ENCODE data around the gene PLIN4. TPM values are rescaled to one million over a fixed set of nuclear protein-coding genes. Genes with fewer than 3 reads are reported as not detected.
"Not testable (repeated sequence)": the region's sequence is repeated elsewhere in the genome, so short reads cannot be mapped to it uniquely, and the experiment has no call there.

PLIN4 gene
- total RNA-seq, 1 donor, result 0.43 TPM

- H3K4me3 ChIP-seq (ENCODE audit: low read depth, low read length), result no peak overlapping the region
- TF ChIP-seq, protein P1, sequence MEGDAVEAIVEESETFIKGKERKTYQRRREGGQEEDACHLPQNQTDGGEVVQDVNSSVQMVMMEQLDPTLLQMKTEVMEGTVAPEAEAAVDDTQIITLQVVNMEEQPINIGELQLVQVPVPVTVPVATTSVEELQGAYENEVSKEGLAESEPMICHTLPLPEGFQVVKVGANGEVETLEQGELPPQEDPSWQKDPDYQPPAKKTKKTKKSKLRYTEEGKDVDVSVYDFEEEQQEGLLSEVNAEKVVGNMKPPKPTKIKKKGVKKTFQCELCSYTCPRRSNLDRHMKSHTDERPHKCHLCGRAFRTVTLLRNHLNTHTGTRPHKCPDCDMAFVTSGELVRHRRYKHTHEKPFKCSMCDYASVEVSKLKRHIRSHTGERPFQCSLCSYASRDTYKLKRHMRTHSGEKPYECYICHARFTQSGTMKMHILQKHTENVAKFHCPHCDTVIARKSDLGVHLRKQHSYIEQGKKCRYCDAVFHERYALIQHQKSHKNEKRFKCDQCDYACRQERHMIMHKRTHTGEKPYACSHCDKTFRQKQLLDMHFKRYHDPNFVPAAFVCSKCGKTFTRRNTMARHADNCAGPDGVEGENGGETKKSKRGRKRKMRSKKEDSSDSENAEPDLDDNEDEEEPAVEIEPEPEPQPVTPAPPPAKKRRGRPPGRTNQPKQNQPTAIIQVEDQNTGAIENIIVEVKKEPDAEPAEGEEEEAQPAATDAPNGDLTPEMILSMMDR (IDR thresholded peaks at IDR 0.05; ENCODE audit: insufficient read depth, low read depth, low read length), result no peak
- DNase-seq (ENCODE audit: low read depth), result no peak
These were observed 24.9 kb upstream of the PLIN4 start for GRCh38 chr19:4542896-4543841.

DNA sequence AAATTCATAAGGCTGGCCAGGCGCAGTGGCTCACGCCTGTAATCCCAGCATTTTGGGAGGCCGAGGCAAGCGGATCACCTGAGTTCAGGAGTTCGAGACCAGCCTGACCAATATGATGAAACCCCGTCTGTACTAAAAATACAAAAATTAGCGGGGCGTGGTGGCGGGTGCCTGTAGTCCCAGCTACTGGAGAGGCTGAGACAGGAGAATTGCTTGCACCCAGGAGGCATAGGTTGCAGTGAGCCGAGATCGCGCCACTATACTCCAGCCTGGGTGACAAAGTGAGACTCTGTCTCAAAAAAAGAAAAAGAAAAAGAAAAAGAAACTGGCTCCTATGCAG is 23.5 kb upstream of the PLIN4 start:
- DNase-seq (ENCODE audit: low read depth); H3K4me3 ChIP-seq (ENCODE audit: low read depth, low read length): not testable (repeated sequence)

DNA sequence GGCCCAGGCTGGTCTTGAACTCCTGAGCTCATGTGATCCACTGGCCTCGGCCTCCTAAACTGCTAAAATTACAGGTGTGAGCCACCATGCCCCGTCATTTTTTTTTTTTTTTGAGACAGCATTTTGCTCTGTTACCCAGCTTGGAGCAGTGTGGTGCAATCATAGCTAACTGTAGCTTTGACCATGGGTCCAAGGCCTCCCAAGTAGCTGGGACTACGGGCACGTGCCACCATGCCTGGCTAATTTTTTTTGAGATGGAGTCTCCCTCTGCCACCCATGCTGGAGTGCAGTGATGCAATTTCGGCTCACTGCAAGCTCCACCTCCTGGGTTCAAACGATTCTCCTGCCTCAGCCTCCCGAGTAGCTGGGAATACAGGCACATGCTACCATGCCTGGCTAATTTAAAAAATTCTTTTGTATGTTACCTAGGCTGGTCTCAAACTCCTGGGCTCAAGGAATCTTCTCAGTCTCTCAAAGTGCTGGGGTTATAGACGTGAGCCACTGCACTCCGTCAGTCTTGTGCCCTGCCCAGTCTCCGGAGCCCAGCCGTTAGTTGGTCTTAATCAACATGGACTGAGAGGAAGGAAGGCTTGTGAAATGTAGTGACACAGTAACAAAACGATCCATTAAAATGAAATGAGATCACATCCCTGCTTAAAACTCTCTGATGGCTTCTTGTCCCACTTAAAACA is 23.0 kb upstream of the PLIN4 start:
- H3K4me3 ChIP-seq (ENCODE audit: low read depth, low read length), result no peak overlapping the region
- TF ChIP-seq, protein P1 (IDR thresholded peaks at IDR 0.05; ENCODE audit: insufficient read depth, low read depth, low read length), result no peak
- DNase-seq (ENCODE audit: low read depth), result no peak

DNA sequence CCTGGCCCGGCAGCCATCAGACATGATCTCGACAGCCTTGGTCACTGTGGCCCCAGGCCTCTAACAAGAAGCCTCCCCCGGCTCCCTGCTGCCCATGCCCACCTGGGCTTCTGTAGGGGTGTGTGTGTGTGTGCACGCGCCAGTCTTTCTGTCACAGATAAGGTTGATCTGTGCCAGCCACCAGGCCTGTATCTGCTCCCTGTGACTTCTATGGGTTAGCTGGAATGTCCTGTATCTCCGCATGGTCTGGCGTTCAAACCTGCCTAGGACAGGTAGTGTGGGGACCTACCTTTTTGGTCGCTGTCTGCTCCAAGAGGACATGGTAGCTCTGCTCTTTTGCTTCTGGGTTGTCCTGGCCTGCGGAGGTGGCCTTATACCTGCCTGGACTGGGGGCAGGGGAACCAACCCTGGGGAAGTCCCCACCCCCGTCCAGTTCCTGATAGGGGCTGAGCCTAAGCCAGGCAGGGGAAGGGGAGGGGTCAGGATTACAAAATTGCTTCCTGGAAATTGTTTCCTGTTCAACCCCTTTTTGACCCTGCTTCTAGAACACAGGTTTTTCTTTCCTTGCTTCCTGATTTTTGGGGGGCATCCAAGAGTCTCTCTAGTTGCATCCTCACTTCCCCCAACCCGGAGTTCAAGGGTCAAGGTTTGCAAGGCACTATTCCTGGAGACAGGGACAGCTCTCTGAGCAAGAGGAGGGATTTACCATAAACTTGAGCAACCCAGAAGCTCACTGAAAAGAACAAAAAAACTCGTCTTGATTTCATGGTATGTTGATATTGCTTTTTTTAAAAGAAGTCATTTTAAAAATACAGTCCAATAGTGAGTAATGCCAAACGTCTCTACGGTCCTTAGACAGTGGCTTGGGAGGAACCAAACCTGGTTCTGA is 21.7 kb upstream of the PLIN4 start, which contains the start of gene LRG1:
Gene LRG1, minus strand, starts transcription at position 344 of the 889 bp plus-strand sequence. Its CDS starts 23 bp downstream, at position 321.
- TF ChIP-seq, protein P1 (IDR thresholded peaks at IDR 0.05; ENCODE audit: insufficient read depth, low read depth, low read length), result no peak
- DNase-seq (ENCODE audit: low read depth), result no peak
- no peak within 1 kb of the TSS for H3K4me3 ChIP-seq (ENCODE audit: low read depth, low read length)

GRCh38 chr19:4539169-4539692 is 20.9 kb upstream of the PLIN4 start:
- no peak for DNase-seq (ENCODE audit: low read depth)
- TF ChIP-seq, protein P1 (IDR thresholded peaks at IDR 0.05; ENCODE audit: insufficient read depth, low read depth, low read length), result no peak
- H3K4me3 ChIP-seq (ENCODE audit: low read depth, low read length), result no peak overlapping the region

GRCh38 chr19:4538601-4538954 is 20.3 kb upstream of the PLIN4 start:
- H3K4me3 ChIP-seq (ENCODE audit: low read depth, low read length), result no peak overlapping the region
- TF ChIP-seq, protein P1 (IDR thresholded peaks at IDR 0.05; ENCODE audit: insufficient read depth, low read depth, low read length), result no peak
- no peak for DNase-seq (ENCODE audit: low read depth)

Data from fibroblast of villous mesenchyme (primary cell).